A673 (cell line): ENCODE results near the gene ZNF169. TPM values are rescaled to one million over a fixed set of nuclear protein-coding genes. Genes with fewer than 3 reads are reported as not detected.
"Not testable (repeated sequence)": the region's sequence is repeated elsewhere in the genome, so short reads cannot be mapped to it uniquely, and the experiment has no call there.

Experiments used
- BruUV-seq: library from RNA; stranded (reverse); fragments of 400-500 nt; replicated peaks from 2 replicates; lab custom pipeline; 2021; lab: Mats Ljungman, UMichigan
- CTCF ChIA-PET: fragments of 300-600 bp; sonication (Branson Sonifier 250); formaldehyde crosslinking; loops from one replicate; lab custom pipeline; 2022; ENCODE audit warnings: antibody characterized with exemption; lab: Charles Lee
- POLR2A ChIA-PET: fragments of 300-600 bp; sonication (Branson Sonifier 250); formaldehyde crosslinking; loops from one replicate; lab custom pipeline; 2022; ENCODE audit warnings: antibody characterized with exemption; ENCODE audit not compliant: low non-redundant PET; lab: Charles Lee
- DNase-seq: peaks from one replicate; pipeline ENCODE4 v3.0.0-alpha.2; 2015; ENCODE audit warnings: low spot score
- H3K27ac ChIP-seq: fragments of 200-600 bp; sonication (generic); 2 replicates; pipeline ENCODE4 v1.5.1; 2016; ENCODE audit warnings: mixed run types, low read depth, mild to moderate bottlenecking, mixed read lengths, antibody characterized with exemption, low read length; ENCODE audit not compliant: poor library complexity, severe bottlenecking
- H3K27me3 ChIP-seq: fragments of 200-600 bp; sonication (generic); replicated peaks from 2 replicates; pipeline ENCODE4 v1.6.1; 2017; ENCODE audit warnings: mixed run types, low read depth, mild to moderate bottlenecking, mixed read lengths, antibody characterized with exemption, low read length; ENCODE audit not compliant: insufficient read depth, poor library complexity
- H3K36me3 ChIP-seq: fragments of 200-600 bp; sonication (generic); 2 replicates; pipeline ENCODE4 v1.6.1; 2016; ENCODE audit warnings: mixed run types, mild to moderate bottlenecking, mixed read lengths, antibody characterized with exemption, low read length; ENCODE audit not compliant: insufficient read depth, poor library complexity, severe bottlenecking
- H3K4me1 ChIP-seq: fragments of 200-600 bp; sonication (generic); 2 replicates; pipeline ENCODE4 v1.6.1; 2017; ENCODE audit warnings: mixed run types, mild to moderate bottlenecking, mixed read lengths, antibody characterized with exemption, low read length; ENCODE audit not compliant: insufficient read depth, poor library complexity, severe bottlenecking
- H3K4me3 ChIP-seq: fragments of 200-600 bp; sonication (generic); 2 replicates; pipeline ENCODE4 v1.5.1; 2016; ENCODE audit warnings: low read depth, mixed run types, mild to moderate bottlenecking, mixed read lengths, low read length; ENCODE audit not compliant: poor library complexity, severe bottlenecking
- H3K9me3 ChIP-seq: fragments of 200-600 bp; sonication (generic); 2 replicates; pipeline ENCODE4 v1.6.1; 2016; ENCODE audit warnings: mixed run types, low read depth, mild to moderate bottlenecking, mixed read lengths, antibody characterized with exemption, low read length; ENCODE audit not compliant: poor library complexity, severe bottlenecking
- intact Hi-C: fragments of 100-400 bp; cut with micrococcal nuclease; formaldehyde crosslinking; loops from one replicate; pipeline ENCODE4 v1.10.0; 2022; ENCODE audit not compliant: unreplicated experiment
- total RNA-seq: library from RNA; stranded (reverse); gene quantifications from 2 replicates; pipeline ENCODE4 v1.2.3, GENCODE V29; 2021

ZNF169 gene
- total RNA-seq, 1 experiment from 2014 or later: 4.2 TPM

DNA sequence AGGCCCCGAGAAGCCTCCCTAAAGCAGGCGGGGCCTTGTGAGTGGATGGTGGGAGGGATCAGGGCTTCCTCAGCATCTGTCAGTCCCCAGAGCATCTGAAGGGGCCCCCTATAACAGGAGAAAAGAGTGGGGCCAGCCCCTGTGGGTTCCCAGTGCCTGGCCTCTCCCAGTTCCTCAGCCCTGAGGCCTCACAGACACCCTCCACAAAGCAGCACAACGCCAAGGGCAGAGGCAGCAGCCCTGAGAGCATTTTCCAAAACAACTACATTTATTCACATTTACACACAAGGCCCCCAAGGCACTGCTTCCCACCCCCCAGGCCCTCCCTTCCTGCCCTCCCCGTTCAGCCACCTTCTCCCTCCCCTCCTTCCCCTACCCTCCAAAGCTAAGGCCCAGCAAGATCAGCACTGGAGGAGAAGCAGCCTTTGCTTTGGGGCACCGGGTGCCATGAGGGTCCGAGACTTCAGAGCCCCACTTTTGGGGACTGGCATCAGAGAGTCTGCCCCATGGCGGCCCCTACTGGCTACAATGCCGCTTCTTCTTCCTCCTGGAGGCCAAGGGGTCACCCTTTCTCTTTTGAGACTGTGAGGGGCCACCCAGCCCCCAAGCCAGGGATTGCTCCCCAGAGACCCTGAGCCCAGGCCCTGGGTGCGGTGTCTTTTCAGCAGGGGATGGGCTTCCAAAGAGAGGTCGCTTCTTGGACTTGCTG lies 59.0 kb downstream of the ZNF169 start:
- BruUV-seq, H3K27me3 ChIP-seq, DNase-seq, CTCF ChIA-PET, POLR2A ChIA-PET, H3K4me1 ChIP-seq, H3K9me3 ChIP-seq, H3K27ac ChIP-seq, intact Hi-C loops, H3K4me3 ChIP-seq, H3K36me3 ChIP-seq: not testable (repeated sequence)

DNA sequence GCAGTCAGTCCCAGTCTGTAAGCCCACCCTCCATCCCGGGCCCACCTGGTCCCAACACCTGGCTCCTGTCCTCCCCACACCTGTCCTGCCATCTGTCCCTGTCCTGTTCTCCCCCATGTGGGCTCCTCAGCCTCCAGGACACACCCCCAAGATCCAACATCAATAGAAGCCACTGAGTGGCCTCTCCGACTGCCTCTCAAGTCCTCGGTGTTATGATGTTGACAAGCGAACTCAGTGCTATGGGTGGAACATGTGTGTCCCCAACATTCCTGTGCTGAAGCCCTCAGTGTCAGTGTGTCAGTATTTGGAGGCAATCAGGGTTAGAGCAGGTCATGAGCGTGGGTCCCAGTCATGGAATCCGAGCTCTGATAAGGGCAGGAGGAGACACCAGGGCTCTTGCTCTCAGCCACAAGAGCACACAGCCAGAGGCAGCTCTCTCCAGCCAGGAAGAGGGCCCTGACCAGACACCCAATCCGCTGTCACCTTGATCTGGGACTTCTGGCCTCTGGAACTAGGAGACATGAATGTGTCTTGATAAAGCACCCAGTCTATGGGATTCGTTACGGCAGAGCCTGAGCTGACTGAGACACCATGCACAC lies 63.3 kb downstream of the ZNF169 start:
- H3K36me3 ChIP-seq, POLR2A ChIA-PET, H3K9me3 ChIP-seq, intact Hi-C loops, CTCF ChIA-PET, BruUV-seq, H3K4me3 ChIP-seq, H3K27me3 ChIP-seq, DNase-seq, H3K4me1 ChIP-seq, H3K27ac ChIP-seq: not testable (repeated sequence)

DNA sequence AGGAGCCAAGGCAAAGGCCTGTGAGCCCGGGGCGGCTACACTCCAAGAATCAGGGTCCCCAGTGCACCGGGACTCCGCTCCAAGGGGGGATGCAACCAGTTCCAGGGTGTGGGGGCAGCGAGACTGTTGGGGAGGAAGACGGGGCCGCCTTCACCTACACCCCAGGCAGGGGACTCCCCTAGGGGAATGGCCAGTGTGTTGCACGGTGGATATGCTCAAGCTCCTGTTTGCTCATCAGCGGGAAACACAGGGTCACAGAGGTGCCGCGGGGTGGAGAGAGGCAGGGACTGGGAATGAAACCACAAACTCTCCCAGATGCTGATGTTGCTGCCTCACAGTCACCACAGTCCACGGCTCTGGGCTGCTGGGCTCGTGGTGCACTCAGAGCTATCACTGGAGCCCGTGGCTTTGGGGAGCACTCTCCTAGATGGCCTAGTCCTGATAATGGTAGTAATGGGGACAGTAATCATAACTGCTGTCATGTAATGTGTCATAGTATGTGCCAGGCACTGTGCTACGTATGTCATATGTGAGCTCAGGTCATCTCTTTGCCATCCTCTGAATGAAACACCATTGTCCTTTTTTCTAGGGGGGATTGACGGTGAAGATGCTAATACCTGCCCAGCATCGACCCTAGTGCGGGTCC lies 64.2 kb downstream of the ZNF169 start:
- H3K27ac ChIP-seq, H3K9me3 ChIP-seq, intact Hi-C loops, CTCF ChIA-PET, H3K27me3 ChIP-seq, POLR2A ChIA-PET, BruUV-seq, H3K36me3 ChIP-seq, H3K4me3 ChIP-seq, H3K4me1 ChIP-seq, DNase-seq: not testable (repeated sequence)

DNA sequence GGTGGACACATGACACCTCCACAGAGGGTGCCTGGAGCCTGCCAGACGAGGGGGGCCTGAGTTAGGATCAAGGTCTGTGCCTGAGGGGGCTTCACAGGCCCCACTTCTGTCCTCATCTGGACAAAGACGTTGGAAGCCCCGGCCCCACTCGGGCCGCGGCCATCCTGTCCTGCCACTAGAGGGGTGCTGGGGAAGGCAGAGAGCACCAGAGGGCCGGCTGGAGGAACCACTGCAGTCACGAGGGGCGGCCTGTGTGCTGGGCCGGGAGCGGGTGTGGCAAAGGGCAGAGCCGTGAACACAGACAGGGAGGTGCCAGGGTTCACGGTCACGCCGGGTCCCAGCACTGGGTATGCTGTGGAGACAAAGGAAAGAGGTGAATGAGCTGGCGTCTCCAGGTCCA lies 66.5 kb downstream of the ZNF169 start:
- H3K27me3 ChIP-seq, intact Hi-C loops, H3K4me3 ChIP-seq, H3K27ac ChIP-seq, DNase-seq, BruUV-seq, H3K9me3 ChIP-seq, H3K36me3 ChIP-seq, CTCF ChIA-PET, H3K4me1 ChIP-seq, POLR2A ChIA-PET: not testable (repeated sequence)

DNA sequence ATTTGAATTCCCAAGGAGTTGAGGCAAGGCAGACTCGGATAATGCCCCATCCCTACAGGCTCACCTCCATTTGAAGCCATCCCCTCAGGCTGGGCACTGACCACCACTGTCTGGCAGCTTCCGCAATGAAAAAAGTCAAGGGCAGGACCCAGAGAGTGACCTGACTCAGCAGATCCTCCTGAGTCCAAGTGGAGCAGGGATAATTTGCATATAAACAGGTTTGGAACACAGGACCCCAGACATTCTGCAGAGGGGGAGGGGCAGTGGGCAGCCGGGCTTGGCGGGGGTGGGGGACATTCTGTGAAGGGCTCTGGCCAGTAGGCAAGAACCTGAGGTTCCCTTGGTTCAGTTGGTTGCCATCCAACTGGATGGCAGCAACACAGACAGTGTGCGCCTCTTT lies 69.4 kb downstream of the ZNF169 start, which contains the start of gene NUTM2F:
Gene NUTM2F, minus strand, starts transcription at position 101 of the 400 bp plus-strand sequence. Its CDS starts 21 bp downstream, at position 80.
- H3K9me3 ChIP-seq, BruUV-seq, H3K27me3 ChIP-seq, CTCF ChIA-PET, H3K27ac ChIP-seq, POLR2A ChIA-PET, H3K4me3 ChIP-seq, H3K4me1 ChIP-seq, H3K36me3 ChIP-seq, DNase-seq, intact Hi-C loops: not testable (repeated sequence)

DNA sequence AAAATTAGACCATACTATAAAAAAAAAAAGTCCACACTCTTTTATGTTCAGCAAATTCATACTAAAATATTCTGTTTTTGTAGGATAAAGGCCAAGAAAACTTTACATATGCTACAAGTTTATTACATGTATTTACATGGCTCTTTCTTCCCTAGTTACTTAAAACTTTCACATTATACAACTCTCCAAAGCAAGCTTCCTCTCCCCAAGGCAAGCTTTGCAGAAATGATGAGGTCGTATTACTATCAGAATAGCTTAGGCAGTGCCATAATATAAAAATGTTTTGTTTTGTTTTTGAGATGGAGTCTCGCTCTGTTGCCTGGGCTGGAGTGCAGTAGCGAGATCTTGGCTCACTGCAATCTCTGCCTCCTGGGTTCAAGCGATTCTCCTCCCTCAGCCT lies 77.3 kb downstream of the ZNF169 start:
- H3K27ac ChIP-seq, POLR2A ChIA-PET, H3K27me3 ChIP-seq, DNase-seq, H3K4me3 ChIP-seq, CTCF ChIA-PET, BruUV-seq, H3K4me1 ChIP-seq, intact Hi-C loops, H3K9me3 ChIP-seq, H3K36me3 ChIP-seq: not testable (repeated sequence)

DNA sequence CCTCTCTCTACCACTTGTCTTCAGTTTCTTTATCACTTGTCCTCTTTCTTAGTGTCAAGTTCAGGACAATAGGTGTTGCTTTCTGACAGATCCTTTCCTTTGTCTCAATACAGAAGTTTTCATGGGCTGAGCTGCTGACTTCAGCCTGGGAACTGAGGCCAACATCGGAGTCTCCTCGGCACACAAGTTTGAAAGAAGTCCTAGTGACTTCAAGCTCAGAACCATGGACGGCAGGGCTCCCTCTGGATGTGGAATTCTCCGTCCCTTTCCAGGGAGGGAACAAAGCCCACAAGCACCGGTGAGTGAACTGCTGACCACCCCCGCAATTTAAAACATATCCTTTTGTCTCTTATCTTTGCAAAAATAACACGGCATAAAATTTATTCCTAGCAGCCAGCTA lies 79.6 kb downstream of the ZNF169 start:
- DNase-seq, POLR2A ChIA-PET, H3K4me1 ChIP-seq, intact Hi-C loops, H3K9me3 ChIP-seq, CTCF ChIA-PET, H3K27me3 ChIP-seq, BruUV-seq, H3K4me3 ChIP-seq, H3K27ac ChIP-seq, H3K36me3 ChIP-seq: not testable (repeated sequence)
